SK-N-MC (cell line): ENCODE measurements around the gene IQGAP1.

ENCODE experiments used
- DNase-seq: peaks from one replicate; pipeline ENCODE4 v3.0.0-alpha.2; 2011; ENCODE audit warnings: low read depth, low spot score
- H3K27ac ChIP-seq: fragments of 200-600 bp; sonication (generic); 2 replicates; pipeline ENCODE4 v1.5.1; 2016; ENCODE audit warnings: mixed run types
- H3K36me3 ChIP-seq: fragments of 200-600 bp; sonication (generic); 2 replicates; pipeline ENCODE4 v1.6.1; 2017; ENCODE audit warnings: antibody characterized with exemption, low read length, mixed read lengths; ENCODE audit not compliant: insufficient read depth
- H3K4me3 ChIP-seq: fragments of 200-600 bp; sonication (generic); 2 replicates; pipeline ENCODE4 v1.5.1; 2016
- H3K9ac ChIP-seq: fragments of 200-600 bp; sonication (generic); 2 replicates; pipeline ENCODE4 v1.8.0; 2017; ENCODE audit warnings: mixed run types, mixed read lengths; ENCODE audit not compliant: insufficient read length
- H3K9me3 ChIP-seq: fragments of 200-600 bp; sonication (generic); 2 replicates; pipeline ENCODE4 v1.6.1; 2017; ENCODE audit warnings: low read depth, mild to moderate bottlenecking, antibody characterized with exemption, low read length, moderate library complexity, mixed read lengths
- EZH2 ChIP-seq: fragments of 200-600 bp; sonication (generic); IDR thresholded peaks from one replicate; pipeline ENCODE4 v1.6.1; 2017; ENCODE audit warnings: antibody characterized with exemption
- FOXP2 ChIP-seq: optimal IDR thresholded peaks from 2 replicates; pipeline ENCODE3; 2011; ENCODE audit warnings: mild to moderate bottlenecking, moderate library complexity; ENCODE audit not compliant: insufficient read depth; ENCODE audit errors: extremely low read length, control extremely low read depth
- POLR2AphosphoS5 ChIP-seq: IDR thresholded peaks from 2 replicates; pipeline ENCODE4 v1.6.1; 2012; ENCODE audit warnings: mild to moderate bottlenecking, low read depth, low read length, borderline replicate concordance

IQGAP1 gene

GRCh38 chr15:90349072-90349471 is 39.0 kb upstream of the IQGAP1 start:
- Histone ChIP-seq H3K9ac (no peak overlapping the region), H3K27ac (no peak overlapping the region), H3K9me3 (no peaks in the 10 kb centered on the region), H3K36me3 (no peaks in the 10 kb centered on the region), H3K4me3 (no peak overlapping the region)
- TF ChIP-seq FOXP2 (no peak), POLR2AphosphoS5 (no peak), EZH2 (no peak)
- DNase-seq = no peak

GRCh38 chr15:90349821-90350220 is 38.2 kb upstream of the IQGAP1 start:
- no peak overlapping the region for H3K9ac ChIP-seq
- no peak overlapping the region for H3K27ac ChIP-seq
- TF ChIP-seq FOXP2 (no peak), POLR2AphosphoS5 (no peak), EZH2 (no peak)
- H3K4me3 ChIP-seq = no peak overlapping the region
- no peaks in the 10 kb centered on the region for H3K36me3 ChIP-seq
- no peak for DNase-seq
- H3K9me3 ChIP-seq = no peaks in the 10 kb centered on the region

- Histone ChIP-seq H3K9me3 (no peaks in the 10 kb centered on the region), H3K27ac (no peak overlapping the region), H3K4me3 (peak overlapping the region; percentile 83), H3K9ac (no peak overlapping the region), H3K36me3 (no peaks in the 10 kb centered on the region)
- TF ChIP-seq POLR2AphosphoS5 (no peak), FOXP2 (no peak), EZH2 (no peak)
- no peak for DNase-seq
Measured at GRCh38 chr15:90351479-90352106, 36.4 kb upstream of the IQGAP1 start.

GRCh38 chr15:90352107-90352893 is 35.7 kb upstream of the IQGAP1 start, which contains the start of gene ZNF774:
Gene ZNF774, plus strand, starts transcription at chr15:90352284. Its CDS starts 2,377 bp downstream, at chr15:90354661.
- Histone ChIP-seq H3K27ac (no peak within 1 kb of the TSS), H3K9ac (peak within 1 kb of the TSS; percentile 54), H3K9me3 (no peaks in the 10 kb centered on the region), H3K36me3 (no peaks in the 10 kb centered on the region), H3K4me3 (peak within 1 kb of the TSS; percentile 83)
- peak; percentile 95 for DNase-seq
- TF ChIP-seq EZH2 (no peak), POLR2AphosphoS5 (peak; percentile 58; the same call in 1 of the 2 replicates)

- no peak for DNase-seq
- no peak for TF ChIP-seq POLR2AphosphoS5
- TF ChIP-seq EZH2 = no peak
- TF ChIP-seq FOXP2 = no peak
- Histone ChIP-seq H3K9ac (no peak overlapping the region), H3K36me3 (no peaks in the 10 kb centered on the region), H3K9me3 (no peaks in the 10 kb centered on the region), H3K27ac (no peak overlapping the region), H3K4me3 (no peak overlapping the region)
Measured at GRCh38 chr15:90354986-90355385, 33.1 kb upstream of the IQGAP1 start.

GRCh38 chr15:90358124-90359033 is 29.7 kb upstream of the IQGAP1 start:
- no peak overlapping the region for H3K9ac ChIP-seq
- DNase-seq = no peak
- H3K27ac ChIP-seq = no peak overlapping the region
- no peak overlapping the region for H3K4me3 ChIP-seq
- H3K9me3 ChIP-seq = no peaks in the 10 kb centered on the region
- TF ChIP-seq FOXP2 = no peak
- H3K36me3 ChIP-seq = no peaks in the 10 kb centered on the region

GRCh38 chr15:90360746-90361145 is 27.3 kb upstream of the IQGAP1 start:
- no peak overlapping the region for H3K9ac ChIP-seq
- TF ChIP-seq EZH2 (no peak), POLR2AphosphoS5 (no peak), FOXP2 (no peak)
- no peaks in the 10 kb centered on the region for H3K9me3 ChIP-seq
- no peaks in the 10 kb centered on the region for H3K36me3 ChIP-seq
- no peak for DNase-seq
- H3K4me3 ChIP-seq = no peak overlapping the region
- no peak overlapping the region for H3K27ac ChIP-seq

- H3K36me3 ChIP-seq = no peaks in the 10 kb centered on the region
- H3K27ac ChIP-seq = no peak overlapping the region
- H3K4me3 ChIP-seq = no peak overlapping the region
- no peaks in the 10 kb centered on the region for H3K9me3 ChIP-seq
- TF ChIP-seq FOXP2 = no peak
- H3K9ac ChIP-seq = no peak overlapping the region
- DNase-seq = no peak
Measured at GRCh38 chr15:90362936-90363212, 25.2 kb upstream of the IQGAP1 start.
